Transverse colon (tissue), 4 donors: ENCODE data around the gene FKBP10. TPM values are rescaled to one million over a fixed set of nuclear protein-coding genes. Genes with fewer than 3 reads are reported as not detected.

Source experiments
- DNase-seq: peaks from one replicate; pipeline ENCODE4 v3.0.0-alpha.2; 2019
- H3K27ac ChIP-seq, 4 donors: fragments of 200-600 bp; sonication (generic); 2 replicates each; pipeline ENCODE4 v1.5.1; 2016 to 2018; ENCODE audit warnings: inconsistent platforms in 4 of 4
- H3K27me3 ChIP-seq: fragments of 200-600 bp; sonication (generic); 2 replicates; pipeline ENCODE4 v1.5.1; 2017; ENCODE audit warnings: inconsistent platforms
- H3K36me3 ChIP-seq, 4 donors: fragments of 200-600 bp; sonication (generic); 2 replicates each; pipeline ENCODE4 v1.5.1; 2017 to 2019; ENCODE audit warnings: inconsistent platforms in 4 of 4
- H3K4me1 ChIP-seq, 4 donors: fragments of 200-600 bp; sonication (generic); 2 replicates each; pipeline ENCODE4 v1.5.1; 2017 to 2020; ENCODE audit warnings: inconsistent platforms in 4 of 4
- H3K4me3 ChIP-seq, 4 donors: fragments of 200-600 bp; sonication (generic); 1 replicate in 1 of 4; 2 replicates in 3 of 4; pipeline versions ENCODE4 v1.5.1 to v1.6.1; 2017 to 2019; ENCODE audit warnings: inconsistent platforms in 4 of 4
- H3K9me3 ChIP-seq, 2 donors: fragments of 200-600 bp; sonication (generic); 2 replicates each; pipeline ENCODE4 v1.5.1; 2017 to 2019; ENCODE audit warnings: inconsistent platforms in 2 of 2
- EP300 ChIP-seq: sonication (generic); formaldehyde crosslinking; IDR thresholded peaks from one replicate; pipeline ENCODE4 v1.6.1; 2017; ENCODE audit warnings: antibody characterized with exemption, low read depth
- POLR2A ChIP-seq: fragments of 450-650 bp; IDR thresholded peaks from one replicate; pipeline ENCODE4 v1.6.1; 2016; ENCODE audit warnings: antibody characterized with exemption, mild to moderate bottlenecking, moderate library complexity
- POLR2AphosphoS5 ChIP-seq, 3 donors: sonication (generic); formaldehyde crosslinking; IDR thresholded peaks; one replicate each; pipeline ENCODE4 v1.6.1; 2016; ENCODE audit warnings: antibody characterized with exemption in 3 of 3
- WGBS, 2 donors: methylation state at CpG; one replicate each; pipeline ENCODE4 v1.1.5; 2018; ENCODE audit warnings: low coverage in 1 of 2; 5-methylcytosine and 5-hydroxymethylcytosine counted together
- in situ Hi-C, 4 donors: fragments of 200-750 bp; cut with MboI; loops; one replicate each; pipeline versions ENCODE4 v1.15.0 to v1.15.1; 2017; ENCODE audit warnings: low sequenced_read_pairs in 3 of 4, low pct_ligation_motif_present in 1 of 4, low pct_unique_long_range_greater_than_20kb in 1 of 4
- intact Hi-C: fragments of 100-400 bp; cut with DNase I; formaldehyde crosslinking; loops from one replicate; pipeline ENCODE4 v1.15.1; 2023; ENCODE audit warnings: low total_unique reads
- total RNA-seq, 4 donors: library from RNA; depleted of rRNA; stranded (reverse); fragments of >200 nt; gene quantifications; one replicate each; pipeline ENCODE4 v1.1.0, GENCODE V29; 2016
- TF ChIP-seq, protein P1 (sequence below), 5 experiments: fragments of 200-600 bp in 3 of 5; fragments of 450-650 bp in 2 of 5; sonication (generic) in 3 of 5; IDR thresholded peaks; 1 replicate in 2 of 5; 2 replicates in 3 of 5; pipeline ENCODE4 v1.5.1; 2016 to 2017; ENCODE audit warnings: antibody characterized with exemption in 5 of 5, inconsistent platforms in 3 of 5, mild to moderate bottlenecking in 2 of 5, moderate library complexity in 1 of 5

The FKBP10 gene
- total RNA-seq, 4 donors from 2014 or later = 7.1 to 61.1 (median 12.6) TPM

DNA sequence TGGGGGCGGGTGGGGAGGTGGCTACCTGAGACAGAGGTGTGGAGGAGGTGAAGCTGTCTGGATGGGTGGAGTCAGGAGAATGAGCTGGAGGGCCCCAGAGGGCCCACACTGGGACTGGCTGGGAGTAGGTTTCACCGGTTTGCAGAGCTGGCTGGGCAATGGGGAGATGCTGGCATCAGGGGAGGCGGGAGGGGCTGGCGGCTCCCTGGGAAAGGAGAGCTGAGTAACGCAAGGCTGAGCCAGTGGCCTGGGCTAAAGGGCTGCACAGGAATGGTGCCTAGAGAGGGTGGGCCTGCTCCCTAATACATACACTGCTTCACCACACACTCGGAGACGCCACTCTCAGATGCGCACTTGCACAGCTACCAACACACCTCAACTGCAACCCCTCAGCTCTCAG, 13.4 kb upstream of the FKBP10 start:
- DNase-seq = no peak
- no peaks in the 10 kb centered on the region for H3K36me3 ChIP-seq
- peaks cover 11 to 22% (median 17%) of the 10 kb centered on the region in 4 donors for H3K4me1 ChIP-seq
- WGBS, 2 donors = 88 to 100% methylated on average over 3 to 8 of the region's 8 CpGs
- no peaks in the 10 kb centered on the region for H3K9me3 ChIP-seq
- TF ChIP-seq POLR2AphosphoS5 (IDR thresholded peaks at IDR 0.05) (no peak), POLR2A (no peak), EP300 (no peak)
- TF ChIP-seq, protein P1, sequence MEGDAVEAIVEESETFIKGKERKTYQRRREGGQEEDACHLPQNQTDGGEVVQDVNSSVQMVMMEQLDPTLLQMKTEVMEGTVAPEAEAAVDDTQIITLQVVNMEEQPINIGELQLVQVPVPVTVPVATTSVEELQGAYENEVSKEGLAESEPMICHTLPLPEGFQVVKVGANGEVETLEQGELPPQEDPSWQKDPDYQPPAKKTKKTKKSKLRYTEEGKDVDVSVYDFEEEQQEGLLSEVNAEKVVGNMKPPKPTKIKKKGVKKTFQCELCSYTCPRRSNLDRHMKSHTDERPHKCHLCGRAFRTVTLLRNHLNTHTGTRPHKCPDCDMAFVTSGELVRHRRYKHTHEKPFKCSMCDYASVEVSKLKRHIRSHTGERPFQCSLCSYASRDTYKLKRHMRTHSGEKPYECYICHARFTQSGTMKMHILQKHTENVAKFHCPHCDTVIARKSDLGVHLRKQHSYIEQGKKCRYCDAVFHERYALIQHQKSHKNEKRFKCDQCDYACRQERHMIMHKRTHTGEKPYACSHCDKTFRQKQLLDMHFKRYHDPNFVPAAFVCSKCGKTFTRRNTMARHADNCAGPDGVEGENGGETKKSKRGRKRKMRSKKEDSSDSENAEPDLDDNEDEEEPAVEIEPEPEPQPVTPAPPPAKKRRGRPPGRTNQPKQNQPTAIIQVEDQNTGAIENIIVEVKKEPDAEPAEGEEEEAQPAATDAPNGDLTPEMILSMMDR (IDR thresholded peaks at IDR 0.05) = no peak
- no peak overlapping the region for H3K27ac ChIP-seq
- in situ Hi-C loops (no loop called here), intact Hi-C loops (no loop called here)
- no peak overlapping the region for H3K4me3 ChIP-seq
- H3K27me3 ChIP-seq = no peaks in the 10 kb centered on the region

DNA sequence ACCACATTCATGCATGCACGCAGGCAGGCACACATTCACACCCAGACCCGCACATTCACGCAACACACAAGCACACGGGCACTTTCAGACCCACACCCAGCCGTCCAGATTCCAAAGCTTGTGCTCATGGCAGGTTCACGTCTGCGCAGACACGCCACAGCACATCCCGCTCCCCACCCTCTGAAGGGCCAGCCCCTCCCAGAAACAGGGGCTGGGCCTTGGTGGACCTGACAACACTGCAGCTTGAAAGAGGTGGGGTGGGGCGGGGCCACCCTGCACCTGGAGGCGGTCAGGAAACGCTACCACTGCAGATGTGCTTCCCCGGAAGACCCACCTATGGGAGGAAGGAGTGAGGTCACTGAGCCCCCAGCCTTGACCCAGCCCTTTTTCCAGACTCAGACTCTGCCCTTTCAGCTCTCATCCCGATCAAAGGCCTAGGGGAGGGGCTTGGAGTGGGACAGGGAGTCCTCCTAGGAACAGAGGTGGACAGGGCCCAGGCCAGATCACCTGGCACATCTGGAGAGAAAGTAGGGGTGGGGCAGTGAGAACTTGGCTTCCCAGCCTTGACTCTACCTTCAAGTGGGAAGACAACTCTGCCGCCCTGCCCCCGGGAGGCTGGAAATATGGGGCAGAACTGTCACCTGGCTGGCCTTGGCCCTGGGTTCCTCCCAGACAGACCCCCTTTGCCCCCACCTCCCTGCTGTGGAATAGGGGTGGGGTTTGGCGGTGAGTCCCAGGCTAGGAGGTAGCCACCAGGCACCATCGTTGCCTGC, 12.0 kb upstream of the FKBP10 start:
- Histone ChIP-seq H3K36me3 (no peaks in the 10 kb centered on the region), H3K9me3 (no peaks in the 10 kb centered on the region), H3K4me3 (no peak overlapping the region), H3K27me3 (no peaks in the 10 kb centered on the region), H3K27ac (peak overlapping the region; percentile 76 to 82 (median 80)), H3K4me1 (peaks cover 11 to 17% (median 16%) of the 10 kb centered on the region in 4 donors)
- DNase-seq = peak; percentile 92
- WGBS, 2 donors = 31% methylated on average over 18 of the region's 18 CpGs; no CpG with 5 or more reads in 1 of the 2 donors
- intact Hi-C loops (no loop called here), in situ Hi-C loops (loop anchor here (5.0 to 10.0 kb wide), 2 partner anchors 63 to 66 kb away; partner anchors contain the start of gene HAP1 (in 2 of the 4))
- peak; percentile 36 for TF ChIP-seq EP300
- TF ChIP-seq POLR2A = peak; percentile 23
- TF ChIP-seq, protein P1 (IDR thresholded peaks at IDR 0.05) = no peak
- TF ChIP-seq POLR2AphosphoS5 (IDR thresholded peaks at IDR 0.05) = peak; percentile 29 to 65 (median 50)

DNA sequence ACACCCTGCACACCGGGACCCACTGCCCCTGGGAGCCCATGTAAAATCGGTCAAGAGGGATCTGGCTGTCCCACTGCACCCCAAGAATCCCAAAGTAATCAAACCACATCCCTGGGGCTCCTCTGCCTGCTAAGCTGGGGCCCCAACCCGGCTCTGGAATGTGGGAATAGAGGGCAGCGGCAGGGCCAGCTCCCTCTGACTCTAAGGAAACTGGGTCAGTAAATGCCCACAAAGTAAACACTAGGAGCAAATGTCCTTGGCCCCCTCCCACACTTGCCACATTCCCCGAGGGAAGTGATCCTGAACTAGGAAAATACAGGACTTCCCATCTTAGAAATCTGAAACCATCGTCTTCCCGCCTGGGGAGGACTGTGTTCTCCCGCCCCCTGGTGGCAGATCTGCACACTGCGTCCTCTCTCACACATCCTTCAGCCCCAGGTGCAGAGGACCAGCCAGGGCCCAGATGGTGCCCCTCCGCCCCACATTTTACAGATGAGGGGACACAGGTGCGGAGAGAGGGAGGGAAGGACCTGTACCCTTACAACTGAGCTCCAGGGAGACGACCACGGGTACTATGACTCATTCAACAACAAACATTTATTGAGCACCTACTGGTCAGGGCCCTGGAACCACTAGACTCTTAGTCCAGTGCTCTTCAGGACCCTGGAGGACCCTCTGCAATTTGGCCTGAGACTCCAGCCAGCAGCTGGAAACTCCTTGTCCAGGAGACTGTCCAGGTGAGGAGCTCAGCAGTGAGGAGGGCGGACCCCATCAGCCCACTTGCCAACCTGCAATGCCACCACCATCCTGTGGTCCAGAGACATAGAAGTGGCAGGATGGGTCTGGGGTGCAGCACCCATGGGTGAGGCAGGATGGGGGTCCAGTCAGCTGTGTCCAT, 11.2 kb upstream of the FKBP10 start:
- peak overlapping the region; percentile 76 to 82 (median 80) for H3K27ac ChIP-seq
- in situ Hi-C loops = loop anchor here (5.0 to 10.0 kb wide), 2 partner anchors 64 to 67 kb away; partner anchors contain the start of gene HAP1 (in 2 of the 4)
- intact Hi-C loops = loop anchor here (2.0 kb wide), 1 partner anchor 65 kb away; no protein-coding TSS in a partner anchor
- peak; percentile 89 for DNase-seq
- H3K27me3 ChIP-seq = no peaks in the 10 kb centered on the region
- H3K36me3 ChIP-seq = no peaks in the 10 kb centered on the region
- TF ChIP-seq, protein P1 (IDR thresholded peaks at IDR 0.05) = peak; percentile 96 to 99 (median 97)
- TF ChIP-seq POLR2A (no peak), POLR2AphosphoS5 (IDR thresholded peaks at IDR 0.05) (peak in 1 of 3 donors; percentile 33), EP300 (no peak)
- H3K4me1 ChIP-seq = peaks cover 11 to 19% (median 16%) of the 10 kb centered on the region in 4 donors
- WGBS, 2 donors = 10% methylated on average over 14 of the region's 14 CpGs; no CpG with 5 or more reads in 1 of the 2 donors
- no peaks in the 10 kb centered on the region for H3K9me3 ChIP-seq
- H3K4me3 ChIP-seq = no peak overlapping the region
